HG02571 (cell line): ENCODE results near the gene SMYD4.

Experiments
- ATAC-seq: cut with Tn5 transposase; IDR thresholded peaks from one replicate; pipeline ENCODE4 v1.9.1; 2021; ENCODE audit warnings: mild to moderate bottlenecking, moderate library complexity; ENCODE audit not compliant: unreplicated experiment

The SMYD4 gene

GRCh38 chr17:1735418-1735817, 94.3 kb downstream of the SMYD4 start:
- ATAC-seq: no peak

- no peak for ATAC-seq
Observed at GRCh38 chr17:1733759-1734158, 95.9 kb downstream of the SMYD4 start.

GRCh38 chr17:1732833-1733321, 96.8 kb downstream of the SMYD4 start:
- ATAC-seq: no peak

GRCh38 chr17:1732241-1732832, 97.4 kb downstream of the SMYD4 start:
- no peak for ATAC-seq

- no peak for ATAC-seq
Observed at GRCh38 chr17:1731194-1731506, 98.6 kb downstream of the SMYD4 start.

GRCh38 chr17:1730326-1731193, 99.1 kb downstream of the SMYD4 start:
- ATAC-seq: no peak

- no peak for ATAC-seq
Observed at GRCh38 chr17:1729966-1730325, 99.8 kb downstream of the SMYD4 start.
